Hepatocyte (in vitro differentiated cells): ENCODE data around the gene HDAC5.

Source experiments
- EZH2phosphoT487 ChIP-seq: fragments of 200-600 bp; sonication (generic); IDR thresholded peaks from one replicate; pipeline ENCODE4 v1.6.1; 2018; ENCODE audit warnings: antibody characterized with exemption, mild to moderate bottlenecking, low read depth, moderate library complexity; ENCODE audit not compliant: unreplicated experiment, severe bottlenecking
- TF ChIP-seq, protein P1 (sequence below): fragments of 200-600 bp; sonication (generic); IDR thresholded peaks from 2 replicates; pipeline ENCODE4 v1.5.1; 2016; ENCODE audit warnings: antibody characterized with exemption, mild to moderate bottlenecking; ENCODE audit not compliant: poor library complexity

GRCh38 chr17:44093231-44093900, 30.1 kb downstream of the HDAC5 start:
- TF ChIP-seq EZH2phosphoT487 = no peak
- TF ChIP-seq, protein P1, sequence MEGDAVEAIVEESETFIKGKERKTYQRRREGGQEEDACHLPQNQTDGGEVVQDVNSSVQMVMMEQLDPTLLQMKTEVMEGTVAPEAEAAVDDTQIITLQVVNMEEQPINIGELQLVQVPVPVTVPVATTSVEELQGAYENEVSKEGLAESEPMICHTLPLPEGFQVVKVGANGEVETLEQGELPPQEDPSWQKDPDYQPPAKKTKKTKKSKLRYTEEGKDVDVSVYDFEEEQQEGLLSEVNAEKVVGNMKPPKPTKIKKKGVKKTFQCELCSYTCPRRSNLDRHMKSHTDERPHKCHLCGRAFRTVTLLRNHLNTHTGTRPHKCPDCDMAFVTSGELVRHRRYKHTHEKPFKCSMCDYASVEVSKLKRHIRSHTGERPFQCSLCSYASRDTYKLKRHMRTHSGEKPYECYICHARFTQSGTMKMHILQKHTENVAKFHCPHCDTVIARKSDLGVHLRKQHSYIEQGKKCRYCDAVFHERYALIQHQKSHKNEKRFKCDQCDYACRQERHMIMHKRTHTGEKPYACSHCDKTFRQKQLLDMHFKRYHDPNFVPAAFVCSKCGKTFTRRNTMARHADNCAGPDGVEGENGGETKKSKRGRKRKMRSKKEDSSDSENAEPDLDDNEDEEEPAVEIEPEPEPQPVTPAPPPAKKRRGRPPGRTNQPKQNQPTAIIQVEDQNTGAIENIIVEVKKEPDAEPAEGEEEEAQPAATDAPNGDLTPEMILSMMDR = no peak
